ENCODE data around the gene AGTR1.

DNA sequence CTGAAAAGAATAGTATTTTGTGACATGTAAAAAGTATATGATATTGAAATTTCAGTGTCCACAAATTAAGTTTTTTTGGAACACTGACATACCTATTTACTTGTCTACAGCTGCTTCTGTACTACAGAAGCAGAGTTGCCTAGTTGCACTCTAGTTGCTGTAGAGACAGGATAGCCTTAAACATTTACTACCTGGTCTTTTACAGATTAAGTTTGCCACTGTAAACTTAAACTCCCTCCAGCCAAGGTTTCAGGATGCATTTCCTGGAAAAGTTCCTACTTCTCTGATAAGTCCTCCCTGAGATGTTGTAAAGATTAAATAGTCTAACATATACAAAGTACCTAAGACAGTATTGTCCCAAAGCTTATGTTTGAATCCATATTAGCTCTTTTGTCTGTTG is 17.4 kb upstream of the AGTR1 start:
- TF ChIP-seq FOXM1 (IDR thresholded peaks at IDR 0.05; ENCODE audit: borderline replicate concordance) (no peak), SUZ12 (IDR thresholded peaks at IDR 0.05) (no peak), ELF4 (IDR thresholded peaks at IDR 0.05) (no peak), FOXA1 (IDR thresholded peaks at IDR 0.05) (no peak), SP1 (IDR thresholded peaks at IDR 0.05) (no peak), FOXK2 (IDR thresholded peaks at IDR 0.05) (no peak), NFRKB (IDR thresholded peaks at IDR 0.05) (no peak), ZNF384 (IDR thresholded peaks at IDR 0.05) (no peak), TARDBP (IDR thresholded peaks at IDR 0.05) (no peak)

Data from HEK293T (cell line).